ENCODE data around the gene MALSU1. TPM values are rescaled to one million over a fixed set of nuclear protein-coding genes. Genes with fewer than 3 reads are reported as not detected.

The MALSU1 gene
- total RNA-seq, 1 donor from 2014 or later, result 46.2 TPM

DNA sequence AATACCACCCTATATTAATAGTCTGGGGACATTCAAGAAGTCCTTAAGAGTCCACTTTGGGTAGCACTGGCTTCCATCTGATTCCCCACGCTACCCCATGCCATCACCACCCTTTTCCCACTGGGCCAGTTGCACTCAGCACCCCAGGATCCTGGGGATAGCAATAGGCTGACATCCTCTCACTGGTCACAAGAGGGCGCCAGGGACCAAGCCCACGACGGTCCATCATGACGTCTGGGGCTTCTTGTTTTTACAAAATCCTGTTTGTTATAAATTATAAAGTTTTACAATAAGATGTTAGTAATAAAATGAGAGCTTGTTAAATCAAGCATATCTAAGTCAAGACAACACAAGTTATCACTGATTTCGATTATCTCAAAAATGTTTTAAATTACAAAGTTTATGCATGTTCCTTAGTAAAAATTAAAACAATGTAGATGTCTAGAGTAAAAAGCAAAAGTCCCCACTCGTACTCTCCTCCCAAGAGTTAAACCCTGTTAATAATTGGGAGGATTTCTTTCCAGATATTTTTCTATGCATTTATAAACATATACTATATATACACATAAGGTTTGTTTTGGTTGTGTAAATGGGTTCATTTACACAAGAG is 37.2 kb upstream of the MALSU1 start:
- peaks cover 12% of the 10 kb centered on the region for H3K27me3 Mint-ChIP-seq (ENCODE audit: unreplicated experiment)
- no peak for DNase-seq (ENCODE audit: extremely low spot score, unreplicated experiment)
- H3K9me3 Mint-ChIP-seq (ENCODE audit: unreplicated experiment), result no peaks in the 10 kb centered on the region
- H3K27ac Mint-ChIP-seq (ENCODE audit: unreplicated experiment), result no peak overlapping the region
- no peak overlapping the region for H3K4me3 Mint-ChIP-seq (ENCODE audit: unreplicated experiment)
- H3K4me1 Mint-ChIP-seq (ENCODE audit: unreplicated experiment), result no peaks in the 10 kb centered on the region
- peaks cover 28% of the 10 kb centered on the region for H3K36me3 Mint-ChIP-seq (ENCODE audit: unreplicated experiment)
- TF ChIP-seq, protein P1, sequence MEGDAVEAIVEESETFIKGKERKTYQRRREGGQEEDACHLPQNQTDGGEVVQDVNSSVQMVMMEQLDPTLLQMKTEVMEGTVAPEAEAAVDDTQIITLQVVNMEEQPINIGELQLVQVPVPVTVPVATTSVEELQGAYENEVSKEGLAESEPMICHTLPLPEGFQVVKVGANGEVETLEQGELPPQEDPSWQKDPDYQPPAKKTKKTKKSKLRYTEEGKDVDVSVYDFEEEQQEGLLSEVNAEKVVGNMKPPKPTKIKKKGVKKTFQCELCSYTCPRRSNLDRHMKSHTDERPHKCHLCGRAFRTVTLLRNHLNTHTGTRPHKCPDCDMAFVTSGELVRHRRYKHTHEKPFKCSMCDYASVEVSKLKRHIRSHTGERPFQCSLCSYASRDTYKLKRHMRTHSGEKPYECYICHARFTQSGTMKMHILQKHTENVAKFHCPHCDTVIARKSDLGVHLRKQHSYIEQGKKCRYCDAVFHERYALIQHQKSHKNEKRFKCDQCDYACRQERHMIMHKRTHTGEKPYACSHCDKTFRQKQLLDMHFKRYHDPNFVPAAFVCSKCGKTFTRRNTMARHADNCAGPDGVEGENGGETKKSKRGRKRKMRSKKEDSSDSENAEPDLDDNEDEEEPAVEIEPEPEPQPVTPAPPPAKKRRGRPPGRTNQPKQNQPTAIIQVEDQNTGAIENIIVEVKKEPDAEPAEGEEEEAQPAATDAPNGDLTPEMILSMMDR (IDR thresholded peaks at IDR 0.05), result peak; percentile 95

DNA sequence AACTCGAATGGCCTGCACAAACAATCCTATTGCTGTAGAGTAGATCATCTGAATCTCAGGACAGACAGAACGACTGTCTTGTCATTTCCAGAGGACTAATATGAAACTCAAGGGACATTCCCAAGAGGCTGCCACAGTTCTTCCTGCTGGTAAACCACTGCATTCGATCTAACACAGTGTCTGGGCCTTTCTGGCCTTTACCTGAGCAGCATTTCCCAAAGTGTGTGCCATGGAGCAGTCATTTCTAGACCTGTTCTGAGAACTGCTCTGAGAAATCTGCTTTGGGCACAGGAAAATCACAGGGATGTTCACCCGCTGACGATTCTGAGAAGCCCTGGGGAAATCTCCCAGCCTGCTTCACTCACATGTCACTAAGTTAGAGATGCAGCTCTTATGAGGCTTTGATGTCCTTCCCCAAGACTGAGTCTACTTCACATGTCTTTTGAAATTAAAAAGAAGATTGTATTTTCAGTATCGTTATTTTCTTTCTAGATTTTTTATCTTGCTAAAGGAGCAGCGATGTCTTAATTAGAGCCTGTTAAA is 34.2 kb upstream of the MALSU1 start:
- Mint-ChIP-seq H3K9me3 (ENCODE audit: unreplicated experiment) (no peaks in the 10 kb centered on the region), H3K4me3 (ENCODE audit: unreplicated experiment) (no peak overlapping the region), H3K27ac (ENCODE audit: unreplicated experiment) (no peak overlapping the region), H3K27me3 (ENCODE audit: unreplicated experiment) (no peaks in the 10 kb centered on the region), H3K36me3 (ENCODE audit: unreplicated experiment) (peaks cover 10% of the 10 kb centered on the region), H3K4me1 (ENCODE audit: unreplicated experiment) (no peaks in the 10 kb centered on the region)
- no peak for DNase-seq (ENCODE audit: extremely low spot score, unreplicated experiment)
- TF ChIP-seq, protein P1 (IDR thresholded peaks at IDR 0.05), result no peak

DNA sequence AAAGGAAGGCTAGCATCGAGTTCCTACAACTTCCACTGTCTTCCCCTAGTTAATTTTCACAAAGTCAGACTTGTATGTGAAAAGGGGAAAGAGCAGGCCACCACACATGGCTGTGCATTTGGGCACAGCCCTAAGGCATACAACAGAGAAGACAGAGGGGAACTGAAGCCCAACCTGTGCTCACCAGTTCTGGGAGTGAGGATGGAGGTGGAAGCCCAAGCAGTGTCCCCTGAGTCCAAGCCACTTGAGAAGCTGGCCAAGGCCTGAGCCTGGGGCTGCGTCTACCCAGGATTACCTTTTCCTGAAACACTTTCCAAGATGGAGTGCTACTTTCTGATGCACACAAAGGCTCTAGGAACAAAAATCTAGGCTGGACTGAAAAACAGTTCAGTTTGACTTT is 32.2 kb upstream of the MALSU1 start:
- Mint-ChIP-seq H3K27ac (ENCODE audit: unreplicated experiment) (no peak overlapping the region), H3K36me3 (ENCODE audit: unreplicated experiment) (peaks cover 4% of the 10 kb centered on the region), H3K4me3 (ENCODE audit: unreplicated experiment) (no peak overlapping the region), H3K27me3 (ENCODE audit: unreplicated experiment) (no peaks in the 10 kb centered on the region), H3K9me3 (ENCODE audit: unreplicated experiment) (no peaks in the 10 kb centered on the region), H3K4me1 (ENCODE audit: unreplicated experiment) (no peaks in the 10 kb centered on the region)
- peak; percentile 67 for DNase-seq (ENCODE audit: extremely low spot score, unreplicated experiment)
- TF ChIP-seq, protein P1 (IDR thresholded peaks at IDR 0.05), result no peak

DNA sequence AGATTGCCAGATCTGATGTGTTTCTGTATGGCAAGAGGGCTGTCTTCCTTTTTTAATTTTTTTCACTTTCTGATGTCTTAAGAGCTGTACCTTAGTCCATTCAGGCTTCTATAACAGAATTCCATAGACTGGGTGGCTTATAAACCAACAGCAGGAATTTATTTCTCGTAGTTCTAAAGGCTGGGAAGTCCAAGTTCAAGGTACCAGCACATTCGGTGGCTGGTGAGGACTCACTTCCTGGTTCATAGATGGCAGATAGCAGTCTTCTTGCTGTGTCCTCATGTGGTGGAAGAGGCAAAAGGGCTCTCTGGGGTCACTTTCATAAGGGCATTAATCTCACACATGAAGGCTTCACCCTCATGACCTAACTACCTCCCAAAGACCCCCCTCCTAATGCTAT is 31.8 kb upstream of the MALSU1 start:
- TF ChIP-seq, protein P1 (IDR thresholded peaks at IDR 0.05), result no peak
- Mint-ChIP-seq H3K27ac (ENCODE audit: unreplicated experiment) (no peak overlapping the region), H3K27me3 (ENCODE audit: unreplicated experiment) (peaks cover 3% of the 10 kb centered on the region)

DNA sequence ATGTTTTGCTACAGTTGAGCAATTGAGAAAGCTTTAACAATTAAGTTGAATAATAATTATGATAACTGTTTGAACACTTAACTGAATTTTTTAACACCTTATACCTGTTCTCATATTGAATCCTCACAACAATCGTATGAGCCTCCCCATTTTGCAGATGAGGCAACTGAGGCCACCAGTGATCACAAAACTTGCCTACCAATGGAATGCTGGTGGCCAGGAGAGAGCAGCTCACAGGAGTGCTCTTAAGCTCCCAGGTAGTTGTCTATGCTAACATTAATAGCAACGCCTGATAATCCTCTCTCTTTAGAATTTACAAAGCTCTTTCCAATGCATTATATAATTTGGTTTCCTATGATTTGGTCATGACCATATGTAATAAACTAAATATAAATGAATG is 31.0 kb upstream of the MALSU1 start:
- no peaks in the 10 kb centered on the region for H3K9me3 Mint-ChIP-seq (ENCODE audit: unreplicated experiment)
- peaks cover 3% of the 10 kb centered on the region for H3K27me3 Mint-ChIP-seq (ENCODE audit: unreplicated experiment)
- DNase-seq (ENCODE audit: extremely low spot score, unreplicated experiment), result no peak

More for the DNA sequence above, 31.8 kb upstream of the MALSU1 start:
- H3K9me3 Mint-ChIP-seq (ENCODE audit: unreplicated experiment), result no peaks in the 10 kb centered on the region
- peaks cover 4% of the 10 kb centered on the region for H3K36me3 Mint-ChIP-seq (ENCODE audit: unreplicated experiment)
- DNase-seq (ENCODE audit: extremely low spot score, unreplicated experiment), result no peak
- no peaks in the 10 kb centered on the region for H3K4me1 Mint-ChIP-seq (ENCODE audit: unreplicated experiment)
- no peak overlapping the region for H3K4me3 Mint-ChIP-seq (ENCODE audit: unreplicated experiment)

More for the DNA sequence above, 31.0 kb upstream of the MALSU1 start:
- Mint-ChIP-seq H3K36me3 (ENCODE audit: unreplicated experiment) (peaks cover 4% of the 10 kb centered on the region), H3K27ac (ENCODE audit: unreplicated experiment) (no peak overlapping the region), H3K4me3 (ENCODE audit: unreplicated experiment) (no peak overlapping the region), H3K4me1 (ENCODE audit: unreplicated experiment) (peaks cover 4% of the 10 kb centered on the region)
- TF ChIP-seq, protein P1 (IDR thresholded peaks at IDR 0.05), result no peak
